ENCODE data around the gene ANKS6.

GRCh38 chr9:98784831-98785806 lies 11.2 kb downstream of the ANKS6 start:
- TF ChIP-seq POLR2A (IDR thresholded peaks at IDR 0.05) (no peak), CTCF (IDR thresholded peaks at IDR 0.05) (no peak), EP300 (IDR thresholded peaks at IDR 0.05) (no peak)
